Fibroblast of lung (primary cell): ENCODE results near the gene NSG2. TPM values are rescaled to one million over a fixed set of nuclear protein-coding genes. Genes with fewer than 3 reads are reported as not detected.

Experiments used
- DNase-seq, 2 donors: peaks; one replicate each; pipeline versions ENCODE4 v3.0.0 to v3.0.0-alpha.2; 2010; ENCODE audit warnings: low read depth in 2 of 2
- H2AFZ ChIP-seq: 2 replicates; pipeline ENCODE4 v1.5.1; 2012; ENCODE audit warnings: low read length, control low read depth, inconsistent platforms
- H3K27ac ChIP-seq: 2 replicates; pipeline ENCODE4 v1.5.1; 2011; ENCODE audit warnings: low read length, control low read depth; ENCODE audit not compliant: insufficient read depth
- H3K27me3 ChIP-seq: 2 replicates; pipeline ENCODE4 v1.5.1; 2011; ENCODE audit warnings: mild to moderate bottlenecking, low read length; ENCODE audit not compliant: control insufficient read depth, insufficient read depth
- H3K36me3 ChIP-seq: 2 replicates; pipeline ENCODE4 v1.5.1; 2011; ENCODE audit warnings: low read length; ENCODE audit not compliant: control insufficient read depth, insufficient read depth
- H3K4me1 ChIP-seq: 2 replicates; pipeline ENCODE4 v1.5.1; 2011; ENCODE audit warnings: low read length; ENCODE audit not compliant: control insufficient read depth, insufficient read depth; ENCODE audit errors: extremely low read depth
- H3K4me2 ChIP-seq: 2 replicates; pipeline ENCODE4 v1.5.1; 2011; ENCODE audit warnings: low read length, control low read depth; ENCODE audit not compliant: insufficient read depth; ENCODE audit errors: extremely low read depth
- H3K4me3 ChIP-seq, 4 experiments: fragments of 200-600 bp in 1 of 4; sonication (generic) in 1 of 4; replicated peaks in 1 of 4; 2 replicates each; pipeline ENCODE4 v1.5.1; 2011 to 2016; ENCODE audit warnings: low read length in 4 of 4, low read depth in 3 of 4, mild to moderate bottlenecking in 3 of 4, control low read depth in 2 of 4, inconsistent platforms in 1 of 4, mixed read lengths in 1 of 4; ENCODE audit not compliant: insufficient read depth in 1 of 4; ENCODE audit errors: control extremely low read depth in 1 of 4
- H3K79me2 ChIP-seq: 2 replicates; pipeline ENCODE4 v1.5.1; 2012; ENCODE audit warnings: mild to moderate bottlenecking, low read length, inconsistent platforms; ENCODE audit not compliant: control insufficient read depth, insufficient read depth
- H3K9ac ChIP-seq: 2 replicates; pipeline ENCODE4 v1.5.1; 2011; ENCODE audit warnings: mild to moderate bottlenecking, low read length, control low read depth; ENCODE audit not compliant: insufficient read depth
- H3K9me3 ChIP-seq: 2 replicates; pipeline ENCODE4 v1.5.1; 2012; ENCODE audit warnings: low read depth, low read length; ENCODE audit not compliant: control insufficient read depth, insufficient read depth
- H4K20me1 ChIP-seq: 2 replicates; pipeline ENCODE4 v1.5.1; 2011; ENCODE audit warnings: low read length; ENCODE audit not compliant: control insufficient read depth, insufficient read depth; ENCODE audit errors: extremely low read depth
- CTCF ChIP-seq, 2 donors: IDR thresholded peaks in 1 of 2; conservative IDR thresholded peaks in 1 of 2; 1 replicate in 1 of 2; 2 replicates in 1 of 2; pipeline ENCODE4 v1.5.1; 2011 to 2012; ENCODE audit warnings: low read length in 2 of 2, control low read depth in 1 of 2, inconsistent platforms in 1 of 2, low read depth in 1 of 2, mild to moderate bottlenecking in 1 of 2
- EZH2 ChIP-seq: IDR thresholded peaks from 2 replicates; pipeline ENCODE4 v1.5.1; 2012; ENCODE audit warnings: low read length, control low read depth, mild to moderate bottlenecking; ENCODE audit errors: missing control alignments
- polyA plus RNA-seq, 2 donors: library from polyadenylated mRNA; depleted of rRNA in 1 of 2; stranded (reverse) in 1 of 2; unstranded in 1 of 2; fragments of >200 nt; gene quantifications; 2 replicates each; pipeline ENCODE4 v1.2.1, GENCODE V29; 2011 to 2012; ENCODE audit warnings: missing spikeins in 1 of 2
- total RNA-seq: library from RNA; depleted of rRNA; stranded (reverse); fragments of >200 nt; gene quantifications from 2 replicates; pipeline ENCODE4 v1.2.1, GENCODE V29; 2014

Gene NSG2
- total and polyA plus RNA-seq, 2 donors (not counting 1 experiment from before 2014, with no cell fraction given) = not detected

- Histone ChIP-seq H3K4me1 (no peaks in the 10 kb centered on the region), H3K27me3 (no peaks in the 10 kb centered on the region), H4K20me1 (no peaks in the 10 kb centered on the region), H3K9ac (no peak overlapping the region), H2AFZ (no peak overlapping the region), H3K36me3 (no peaks in the 10 kb centered on the region), H3K9me3 (no peaks in the 10 kb centered on the region), H3K4me2 (no peak overlapping the region), H3K79me2 (no peaks in the 10 kb centered on the region), H3K27ac (no peak overlapping the region), H3K4me3 (no peak overlapping the region)
- TF ChIP-seq CTCF (conservative IDR thresholded peaks at IDR 0.05 in 1 of 2, IDR thresholded peaks at IDR 0.05 in 1 of 2; ENCODE audit: low read depth in 1 of 2, low read length in 2 of 2) (no peak), EZH2 (no peak)
- no peak for DNase-seq
Observed at GRCh38 chr5:174110310-174110709, 64.8 kb downstream of the NSG2 start.

GRCh38 chr5:174111287-174111973 lies 65.9 kb downstream of the NSG2 start:
- no peaks in the 10 kb centered on the region for H3K4me1 ChIP-seq
- H3K9me3 ChIP-seq = no peaks in the 10 kb centered on the region
- H3K27ac ChIP-seq = no peak overlapping the region
- no peak for TF ChIP-seq EZH2
- TF ChIP-seq CTCF (conservative IDR thresholded peaks at IDR 0.05 in 1 of 2, IDR thresholded peaks at IDR 0.05 in 1 of 2; ENCODE audit: low read depth in 1 of 2, low read length in 2 of 2) = no peak
- no peaks in the 10 kb centered on the region for H3K36me3 ChIP-seq
- no peak overlapping the region for H3K4me2 ChIP-seq
- no peak overlapping the region for H3K9ac ChIP-seq
- H2AFZ ChIP-seq = no peak overlapping the region
- no peaks in the 10 kb centered on the region for H4K20me1 ChIP-seq
- no peak for DNase-seq
- H3K79me2 ChIP-seq = no peaks in the 10 kb centered on the region
- no peaks in the 10 kb centered on the region for H3K27me3 ChIP-seq
- no peak overlapping the region for H3K4me3 ChIP-seq

- no peak overlapping the region for H3K27ac ChIP-seq
- no peaks in the 10 kb centered on the region for H4K20me1 ChIP-seq
- DNase-seq = no peak
- TF ChIP-seq CTCF (conservative IDR thresholded peaks at IDR 0.05 in 1 of 2, IDR thresholded peaks at IDR 0.05 in 1 of 2; ENCODE audit: low read depth in 1 of 2, low read length in 2 of 2) (no peak), EZH2 (no peak)
- no peaks in the 10 kb centered on the region for H3K79me2 ChIP-seq
- no peak overlapping the region for H2AFZ ChIP-seq
- H3K4me2 ChIP-seq = no peak overlapping the region
- H3K27me3 ChIP-seq = no peaks in the 10 kb centered on the region
- no peaks in the 10 kb centered on the region for H3K4me1 ChIP-seq
- no peaks in the 10 kb centered on the region for H3K9me3 ChIP-seq
- no peak overlapping the region for H3K9ac ChIP-seq
- H3K36me3 ChIP-seq = no peaks in the 10 kb centered on the region
- H3K4me3 ChIP-seq = no peak overlapping the region
Observed at GRCh38 chr5:174115226-174115625, 69.7 kb downstream of the NSG2 start.
